Stimulated activated CD4-positive, alpha-beta T cell treated with anti-CD3 and anti-CD28 coated beads, TNF-alpha, amount 100 ng/mL, for 24 hours (primary cell): ENCODE measurements around the gene ACSL3.

Source experiments
- DNase-seq, 3 experiments: peaks; one replicate each; pipeline ENCODE4 v3.0.0-alpha.2; 2020; ENCODE audit warnings: low read depth in 3 of 3

Gene ACSL3

DNA sequence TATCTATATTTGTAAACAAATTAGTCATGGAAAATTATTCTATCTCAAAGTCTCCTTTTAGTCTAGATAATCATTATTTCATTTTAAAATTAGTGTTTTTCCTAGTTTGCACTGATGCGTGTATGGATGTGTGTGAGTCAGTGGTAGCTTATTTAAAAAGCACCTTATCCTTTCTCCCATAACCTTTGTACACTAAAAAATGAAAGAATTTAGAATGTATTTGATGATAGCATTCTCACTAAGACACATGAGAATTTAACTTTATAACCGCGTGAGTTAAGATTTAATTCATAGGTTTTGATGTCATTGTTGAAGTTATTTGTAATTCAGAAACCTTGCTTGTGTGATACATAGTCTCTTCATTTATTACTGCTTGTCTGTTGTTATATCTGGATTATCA lies 81.7 kb downstream of the ACSL3 start:
- no peak for DNase-seq

GRCh38 chr2:222942977-222943376 lies 82.1 kb downstream of the ACSL3 start:
- DNase-seq, result no peak

DNA sequence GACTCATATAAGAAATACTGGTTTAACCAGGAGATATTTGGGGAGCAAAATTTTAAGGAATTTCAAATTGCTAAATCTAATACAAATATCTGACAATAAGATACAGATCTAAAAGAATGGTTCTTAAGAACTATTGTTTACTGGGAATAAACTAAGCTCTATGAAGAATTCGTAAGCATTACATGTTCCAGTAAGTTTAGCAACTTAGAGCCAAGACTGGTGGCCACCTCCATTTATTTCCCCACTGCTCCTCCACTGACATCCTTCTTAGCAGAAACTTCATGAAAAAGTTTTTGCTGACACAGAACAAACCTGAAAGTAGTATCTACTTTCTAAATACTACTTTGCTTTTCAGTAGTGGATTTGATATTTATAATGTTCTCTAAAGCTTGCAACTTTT lies 83.0 kb downstream of the ACSL3 start:
- no peak for DNase-seq

- DNase-seq, result no peak
Measured at GRCh38 chr2:222944552-222944951, 83.7 kb downstream of the ACSL3 start.

DNA sequence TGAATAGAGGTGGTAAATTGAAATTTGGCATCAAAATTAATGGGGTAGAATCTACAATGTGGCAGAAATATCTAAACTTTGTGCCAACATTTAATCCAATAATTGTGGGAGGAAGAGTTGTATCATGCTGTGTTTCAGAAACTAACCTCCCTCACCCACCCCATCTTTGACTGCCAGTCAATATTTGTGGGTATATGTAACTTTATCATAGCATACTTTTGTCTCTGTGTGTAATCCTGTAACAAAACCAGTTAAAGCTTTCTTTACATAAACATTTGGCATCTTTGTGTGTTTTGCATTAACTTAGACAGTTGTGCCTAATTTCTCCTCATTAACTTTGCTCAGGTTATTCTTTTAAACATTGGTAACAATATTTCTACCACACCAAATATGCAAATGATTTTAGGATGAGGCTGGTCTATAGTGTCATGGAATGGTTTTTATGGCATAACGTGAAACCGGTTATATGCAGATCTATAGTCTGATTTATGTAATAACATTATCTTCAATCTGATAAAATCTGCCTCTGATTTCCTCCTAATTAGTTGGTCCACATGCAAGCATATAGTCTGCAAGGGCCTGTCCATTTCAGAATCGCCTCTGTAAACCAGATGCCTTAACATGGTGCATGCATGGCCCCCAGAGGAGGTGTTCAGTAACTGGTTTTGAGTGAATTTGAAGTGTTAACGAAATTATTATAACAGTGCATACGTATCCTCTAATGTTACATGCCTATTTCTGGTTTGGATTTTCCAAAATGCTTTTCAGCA lies 84.3 kb downstream of the ACSL3 start:
- DNase-seq, result no peak

GRCh38 chr2:222945887-222946286 lies 85.1 kb downstream of the ACSL3 start:
- DNase-seq, result no peak

DNA sequence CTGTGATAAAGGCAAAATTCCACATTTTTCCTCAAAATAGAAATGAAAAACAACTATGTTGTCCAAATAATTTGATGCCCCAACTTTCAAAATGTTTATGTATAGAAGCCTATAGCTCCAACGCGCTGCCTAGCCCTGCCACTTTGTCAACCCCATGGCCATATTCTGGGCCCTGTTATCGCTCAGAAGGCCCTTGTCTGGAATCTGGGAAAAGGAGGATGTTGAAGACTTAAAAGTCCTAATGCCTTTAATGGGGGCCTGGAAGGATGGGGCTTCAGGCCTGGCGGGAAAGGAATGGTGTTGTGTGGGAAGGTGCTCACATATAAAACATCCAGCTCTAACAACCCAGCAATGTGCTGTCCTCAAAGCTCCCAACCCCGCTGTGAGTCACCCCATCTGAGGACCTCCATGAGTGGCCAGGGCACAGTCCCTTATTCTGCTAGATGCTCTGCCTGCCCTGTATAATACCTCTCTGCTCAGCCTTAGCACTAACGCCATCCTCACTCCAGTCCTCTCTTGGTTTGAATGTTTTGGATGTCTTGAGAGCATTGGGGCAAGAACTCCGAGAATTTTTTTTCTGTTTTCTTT lies 86.0 kb downstream of the ACSL3 start:
- no peak for DNase-seq

- DNase-seq, result no peak
Measured at GRCh38 chr2:222949073-222949472, 88.2 kb downstream of the ACSL3 start.

DNA sequence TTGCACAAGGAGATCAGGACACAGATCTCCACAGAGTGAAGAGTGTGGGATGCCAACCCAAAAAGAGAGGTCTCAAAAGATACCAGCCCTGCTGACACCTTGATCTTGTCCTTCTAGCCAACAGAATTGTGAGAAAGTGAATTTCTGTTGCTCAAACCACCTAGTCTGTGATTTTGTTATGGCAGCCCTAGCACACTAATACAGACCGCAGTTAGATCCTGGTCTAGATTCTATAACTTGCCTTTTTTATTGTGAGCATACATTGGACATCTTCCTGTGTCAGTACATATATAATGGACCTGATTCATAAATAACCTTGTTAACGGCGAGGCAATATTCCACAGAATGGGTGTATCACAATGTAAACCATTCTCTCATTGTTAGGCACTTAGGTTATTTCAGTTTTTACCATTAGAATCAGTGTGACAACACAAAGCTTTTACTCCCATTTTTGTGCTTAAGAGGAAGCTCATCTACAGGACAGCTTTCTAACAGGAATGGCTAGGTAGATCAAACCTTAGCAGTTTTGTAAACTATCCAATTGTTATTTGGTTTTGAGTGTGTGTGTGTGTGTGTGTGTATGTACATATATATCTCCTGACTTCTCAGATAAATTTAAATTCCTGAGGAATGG lies 89.0 kb downstream of the ACSL3 start:
- DNase-seq, result no peak

- no peak for DNase-seq
Measured at GRCh38 chr2:222950638-222951285, 89.9 kb downstream of the ACSL3 start.

GRCh38 chr2:222952204-222952603 lies 91.4 kb downstream of the ACSL3 start:
- DNase-seq, result no peak

DNA sequence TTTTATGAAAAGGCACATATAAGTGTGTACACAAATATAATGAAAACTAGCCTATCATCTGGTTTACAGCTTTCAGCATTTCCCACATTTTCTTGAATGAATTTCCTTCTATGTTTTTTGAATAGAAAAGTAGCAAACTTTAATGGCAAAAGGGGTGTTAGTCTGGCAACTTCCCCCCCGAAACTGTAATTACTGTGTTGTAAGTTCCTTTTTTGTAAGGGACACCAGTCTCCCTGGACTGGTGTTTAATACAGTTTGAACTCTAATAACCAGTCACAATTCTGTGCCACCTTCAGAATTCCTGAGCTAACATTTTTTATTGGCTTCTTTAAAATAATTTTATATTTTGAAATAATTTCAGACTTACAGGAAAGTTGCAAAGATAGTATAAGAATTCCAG lies 94.2 kb downstream of the ACSL3 start:
- no peak for DNase-seq

GRCh38 chr2:222959358-222959757 lies 98.5 kb downstream of the ACSL3 start:
- no peak for DNase-seq

DNA sequence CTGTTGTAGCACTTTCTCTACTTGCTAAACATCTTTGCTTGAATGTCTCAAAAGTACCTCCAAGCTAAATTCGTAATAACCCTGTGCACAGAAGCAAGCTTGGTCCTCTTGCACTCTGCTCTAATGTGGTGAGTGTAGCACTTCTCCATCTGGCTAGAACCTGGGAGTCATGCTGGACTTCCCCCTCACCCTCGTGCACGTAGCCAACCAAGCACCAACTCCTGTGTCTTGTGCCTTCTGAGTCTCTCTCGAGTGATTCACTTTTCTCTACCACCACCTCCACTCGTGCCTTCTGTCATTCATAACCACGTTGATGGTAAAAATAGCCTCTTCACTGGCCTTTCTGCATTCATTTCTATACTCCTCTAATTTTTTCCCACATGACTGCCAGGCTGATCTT lies 99.3 kb downstream of the ACSL3 start:
- DNase-seq, result no peak

DNA sequence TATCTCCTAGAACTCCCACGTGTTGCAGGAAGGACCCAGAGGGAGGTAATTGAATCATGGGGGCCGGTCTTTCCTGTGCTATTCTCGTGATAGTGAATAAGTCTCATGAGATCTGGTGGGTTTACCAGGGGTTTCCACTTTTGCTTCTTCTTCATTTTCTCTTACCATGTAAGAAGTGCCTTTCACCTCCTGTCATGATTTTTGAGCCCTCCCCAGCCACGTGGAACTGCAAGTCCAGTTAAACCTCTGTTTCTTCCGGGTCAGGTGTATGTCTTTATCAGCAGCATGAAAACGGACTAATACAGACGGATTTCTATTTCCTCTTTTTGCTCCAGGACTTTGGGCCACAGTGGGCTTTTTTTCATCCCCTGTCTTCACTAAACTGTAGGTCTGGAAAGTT lies 102.8 kb downstream of the ACSL3 start:
- no peak for DNase-seq

DNA sequence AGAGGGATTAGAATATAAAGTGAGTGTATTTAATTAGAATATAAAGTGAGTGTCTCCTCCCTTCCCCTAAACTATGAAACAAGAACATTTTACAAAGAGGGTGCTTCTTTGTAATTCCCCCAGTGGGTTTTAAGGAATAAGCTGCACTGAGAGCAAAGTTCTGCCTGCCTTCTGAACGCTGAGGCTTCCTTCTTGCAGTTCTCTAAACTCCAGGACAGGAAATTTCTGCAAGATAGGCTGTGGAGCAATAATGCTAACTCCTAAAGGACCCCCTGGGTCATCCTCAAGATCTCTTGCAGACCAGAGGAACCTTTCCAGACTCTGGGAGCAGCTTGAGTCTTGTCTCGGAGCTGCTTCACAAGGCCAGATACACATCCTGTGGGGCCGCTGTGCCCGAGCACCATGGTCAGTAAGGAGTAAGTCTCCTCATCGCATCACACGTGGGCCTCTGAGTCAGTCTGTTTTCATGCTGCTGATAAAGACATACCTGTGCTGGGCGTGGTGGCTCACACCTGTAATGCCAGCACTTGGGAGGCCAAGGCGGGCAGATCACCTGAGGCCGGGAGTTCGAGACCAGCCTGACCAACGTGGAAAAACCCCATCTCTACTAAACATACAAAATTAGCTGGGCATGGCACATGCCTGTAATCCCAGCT lies 103.7 kb downstream of the ACSL3 start:
- DNase-seq, result no peak

DNA sequence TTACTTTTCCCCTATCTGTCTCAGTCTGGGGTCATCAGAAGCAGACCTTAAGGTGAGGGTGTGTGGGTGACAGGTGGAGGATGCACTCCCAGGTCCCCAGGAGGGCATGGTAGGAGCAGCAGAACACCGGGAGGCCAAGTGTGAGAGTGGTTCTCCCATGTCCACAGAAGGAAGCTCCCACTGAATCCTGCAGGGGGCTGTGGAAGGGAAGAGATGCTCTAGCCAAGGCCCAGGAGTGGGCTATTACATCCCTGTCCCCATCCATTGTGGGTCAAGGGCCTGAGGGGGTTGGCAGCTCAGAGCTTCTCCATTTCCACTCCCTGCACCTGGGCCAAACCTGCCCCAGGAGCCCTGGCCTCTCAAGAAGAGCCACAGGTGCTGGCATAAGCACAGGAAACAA lies 104.7 kb downstream of the ACSL3 start:
- no peak for DNase-seq

- DNase-seq, result no peak
Measured at GRCh38 chr2:222968550-222969155, 107.8 kb downstream of the ACSL3 start.

- no peak for DNase-seq
Measured at GRCh38 chr2:222969491-222969890, 108.7 kb downstream of the ACSL3 start.

DNA sequence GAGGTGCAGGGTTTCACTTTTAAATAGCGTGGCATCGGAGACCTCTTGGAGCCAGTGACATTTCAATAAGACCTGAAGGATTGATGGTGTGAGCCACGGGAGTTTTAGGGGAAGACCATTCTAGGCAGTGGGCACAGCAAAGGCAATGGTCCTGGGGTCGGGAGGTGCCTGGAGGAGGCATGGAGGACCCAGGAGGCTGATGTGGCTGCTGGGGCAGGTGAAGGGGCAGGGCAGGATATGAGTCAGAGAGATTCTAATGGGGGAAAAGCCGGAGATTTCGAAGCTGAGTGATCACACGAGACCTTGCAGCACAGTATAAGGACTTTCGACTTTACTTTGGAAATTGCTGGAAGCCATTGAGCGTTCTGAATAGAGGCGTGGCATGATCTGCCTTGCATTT lies 111.6 kb downstream of the ACSL3 start:
- DNase-seq, result no peak

DNA sequence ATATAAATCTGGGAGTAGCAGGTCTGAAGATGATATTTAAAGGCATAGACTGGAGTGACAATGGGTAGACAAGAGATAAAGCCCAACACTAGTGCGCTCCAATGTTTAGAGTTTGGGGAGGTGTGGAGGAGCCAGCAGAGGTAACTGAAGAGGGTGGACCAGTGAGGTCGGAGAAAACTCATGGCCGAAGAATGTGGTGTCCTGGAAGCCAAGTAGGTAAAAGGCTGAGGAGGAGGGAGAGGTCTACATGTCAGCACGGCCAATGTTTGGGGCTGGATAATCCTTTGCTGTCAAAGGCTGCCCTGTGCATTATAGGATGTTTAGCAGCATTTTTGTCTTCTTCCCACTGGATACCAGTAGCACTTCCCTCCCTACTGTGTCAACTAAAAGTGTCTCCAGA lies 112.4 kb downstream of the ACSL3 start:
- no peak for DNase-seq

DNA sequence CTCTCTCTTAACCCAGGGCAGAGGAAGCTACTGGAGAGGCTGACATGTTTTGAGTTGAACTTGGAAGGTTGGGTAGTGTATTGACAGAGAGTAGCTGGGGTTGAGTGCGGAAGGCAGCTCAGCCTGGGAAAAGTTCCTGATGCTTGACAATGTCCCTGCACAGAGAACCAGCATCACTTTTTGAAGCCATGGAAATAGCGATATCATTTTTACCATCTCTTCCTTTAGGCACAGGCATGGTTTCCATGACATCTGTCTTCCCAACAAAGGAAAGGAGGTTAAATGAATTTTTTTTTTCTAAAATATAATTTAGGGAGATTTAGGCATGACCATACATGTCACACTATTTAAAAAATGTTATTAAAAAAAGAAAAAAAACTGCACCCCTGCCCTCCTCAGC lies 112.9 kb downstream of the ACSL3 start:
- DNase-seq, result no peak
